ENCODE results near the gene DHDH. TPM values are rescaled to one million over a fixed set of nuclear protein-coding genes. Genes with fewer than 3 reads are reported as not detected.

Gene DHDH
- total RNA-seq, 1 experiment from 2014 or later, result 1.6 TPM

DNA sequence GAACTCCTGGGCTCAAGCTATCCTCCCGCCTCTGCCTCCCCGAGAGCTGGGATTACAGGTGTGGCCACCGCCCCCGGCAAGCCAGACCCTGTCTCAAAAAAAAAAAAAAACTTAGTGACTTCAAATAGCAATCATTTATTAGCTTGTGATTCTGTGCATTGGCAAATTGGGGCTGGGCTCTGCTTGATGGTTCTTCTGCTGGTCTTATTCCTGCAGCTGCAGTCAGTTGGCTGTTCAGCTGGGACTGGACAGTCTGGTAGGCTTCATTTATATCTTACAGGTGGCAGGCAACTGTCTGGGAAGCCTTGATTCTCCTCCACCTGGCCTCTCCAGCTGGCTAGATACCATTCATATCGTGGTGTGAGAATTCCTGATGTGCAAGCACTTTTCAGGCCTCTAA is 7.4 kb downstream of the DHDH start:
- in situ Hi-C loops (cut with HindIII; ENCODE audit: low pct_unique_long_range_greater_than_20kb, low sequenced_read_pairs), result no loop called here
- DNase-seq (ENCODE audit: low read depth), result no peak

DNA sequence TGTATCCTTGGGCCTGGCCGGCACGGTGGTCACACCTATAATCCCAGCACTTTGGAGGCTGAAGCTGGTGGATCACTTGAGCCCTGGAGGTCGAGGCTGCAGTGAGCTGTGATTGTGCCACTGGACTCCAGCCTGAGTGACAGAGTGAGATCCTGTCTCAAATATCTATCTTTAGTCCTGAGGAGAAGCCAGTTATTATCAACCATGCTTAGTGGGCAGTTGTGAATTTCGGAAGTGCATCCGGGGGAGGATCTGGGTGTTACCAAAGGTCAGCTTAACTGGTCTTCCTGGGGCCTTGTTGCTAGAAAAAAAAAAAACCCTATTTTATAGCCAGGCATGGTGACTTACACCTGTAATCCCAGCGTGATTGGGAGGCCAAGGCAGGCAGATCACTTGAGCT is 9.6 kb downstream of the DHDH start:
- in situ Hi-C loops (cut with HindIII; ENCODE audit: low pct_unique_long_range_greater_than_20kb, low sequenced_read_pairs), result no loop called here
- no peak for DNase-seq (ENCODE audit: low read depth)

DNA sequence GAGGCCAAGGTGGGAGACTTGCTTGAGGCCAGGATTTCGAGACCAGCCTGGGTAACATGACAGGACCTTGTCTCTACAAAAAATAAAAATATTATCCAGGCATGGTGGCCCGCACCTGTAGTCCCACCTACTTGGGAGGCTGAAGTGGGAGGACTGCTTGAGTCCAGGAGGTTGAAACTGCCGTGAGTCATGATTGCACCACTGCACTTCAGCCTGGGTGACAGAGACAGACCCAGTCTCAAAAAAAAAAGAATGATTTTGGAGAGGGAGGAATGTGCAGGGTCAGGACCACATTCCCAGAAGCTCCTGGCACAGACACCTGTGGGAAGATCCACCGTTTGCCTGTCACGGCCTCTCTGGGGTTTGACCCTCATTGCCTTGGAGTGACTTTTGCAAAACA is 11.9 kb downstream of the DHDH start:
- in situ Hi-C loops (cut with HindIII; ENCODE audit: low pct_unique_long_range_greater_than_20kb, low sequenced_read_pairs), result no loop called here
- DNase-seq (ENCODE audit: low read depth), result no peak

DNA sequence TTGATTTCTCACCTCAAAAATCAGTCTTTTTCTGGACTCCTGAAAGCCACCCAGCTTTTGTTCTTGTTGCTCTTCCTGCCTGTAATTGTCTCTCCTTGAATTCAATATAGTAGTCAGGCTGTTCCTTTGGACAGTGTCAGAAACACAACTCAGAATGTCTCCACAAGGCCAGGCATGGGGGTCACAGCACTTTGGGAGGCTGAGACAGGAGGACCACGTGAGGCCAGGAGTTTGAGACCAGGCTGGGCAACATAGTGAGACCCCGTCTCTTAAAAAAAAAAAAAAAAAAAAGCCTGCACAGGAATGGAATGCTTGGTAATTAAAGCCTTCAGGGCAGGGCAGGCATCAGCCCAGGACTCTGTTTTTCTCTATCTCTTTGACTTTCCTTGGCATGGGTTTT is 12.3 kb downstream of the DHDH start:
- in situ Hi-C loops (cut with HindIII; ENCODE audit: low pct_unique_long_range_greater_than_20kb, low sequenced_read_pairs), result no loop called here
- DNase-seq (ENCODE audit: low read depth), result no peak

DNA sequence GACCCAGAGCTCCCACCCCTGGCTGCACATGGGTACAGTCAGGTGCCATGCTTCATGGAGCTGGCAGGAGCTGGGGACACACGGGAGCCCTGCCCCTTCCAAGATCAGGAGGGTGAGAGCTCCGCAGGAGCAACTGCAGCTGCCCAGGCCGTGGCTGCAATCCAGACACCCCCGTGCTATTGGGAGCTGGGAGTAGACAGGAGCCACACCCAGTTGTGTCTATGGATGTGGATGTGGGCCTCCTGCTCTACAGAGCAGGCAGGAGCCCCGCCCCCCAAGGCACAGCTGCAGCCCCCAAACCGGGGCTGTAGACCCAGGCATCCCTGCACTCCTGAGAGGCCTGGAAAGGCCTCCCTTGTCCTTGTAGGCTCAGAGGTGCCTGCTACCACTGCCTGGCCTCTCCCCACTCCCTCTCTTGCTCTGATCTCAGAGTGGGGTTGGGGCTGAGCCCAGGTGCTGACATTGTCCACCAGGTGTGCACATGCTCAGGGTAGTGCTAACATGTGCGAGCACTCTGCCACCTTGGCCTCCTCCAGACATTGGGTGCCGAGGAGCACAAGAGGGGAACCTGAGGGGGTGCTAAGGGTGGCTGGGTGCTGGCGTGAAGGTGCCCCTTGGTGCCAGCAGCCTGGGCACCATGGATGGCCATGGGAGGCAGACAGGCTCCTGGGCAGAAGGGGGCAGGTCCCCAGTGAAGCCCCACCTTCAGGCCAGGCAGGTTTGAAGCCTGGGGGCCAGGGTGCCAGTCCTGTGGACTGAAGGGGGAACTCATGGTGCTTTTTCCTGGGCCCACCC is 13.2 kb downstream of the DHDH start:
- no peak for DNase-seq (ENCODE audit: low read depth)
- in situ Hi-C loops (cut with HindIII; ENCODE audit: low pct_unique_long_range_greater_than_20kb, low sequenced_read_pairs), result no loop called here

DNA sequence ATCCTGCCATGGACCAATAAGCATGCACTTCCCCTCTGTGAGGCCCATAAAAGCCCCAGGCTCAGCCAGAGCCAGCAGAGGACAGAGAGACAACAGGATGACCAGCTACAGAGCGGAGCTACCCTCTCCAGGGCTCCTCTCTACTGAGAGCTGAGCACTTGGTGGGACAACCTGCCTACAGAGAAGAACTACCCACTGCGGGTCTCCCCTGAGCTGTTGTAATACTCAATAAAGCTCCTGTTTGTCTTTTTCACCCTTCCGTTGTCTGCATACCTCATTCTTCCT is 13.7 kb downstream of the DHDH start:
- in situ Hi-C loops (cut with HindIII; ENCODE audit: low pct_unique_long_range_greater_than_20kb, low sequenced_read_pairs), result no loop called here

DNA sequence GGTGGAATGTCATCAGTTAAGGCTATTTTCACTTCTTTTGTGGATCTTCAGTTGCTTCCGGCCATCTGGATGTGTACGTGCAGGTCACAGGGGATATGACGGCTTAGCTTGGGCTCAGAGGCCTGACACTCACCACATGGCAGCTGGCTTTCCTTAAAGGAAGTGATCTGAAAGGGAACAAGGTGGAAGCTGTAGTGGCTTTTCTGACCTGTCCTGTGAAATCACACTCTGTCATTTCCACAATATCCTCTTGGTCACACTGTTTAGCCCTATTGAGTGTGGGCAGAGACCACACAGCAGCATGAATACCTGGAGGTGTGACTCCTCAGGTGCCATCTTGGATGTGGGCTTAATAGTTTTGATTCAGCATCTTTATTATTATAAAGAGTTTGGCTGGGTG is 16.7 kb downstream of the DHDH start:
- in situ Hi-C loops (cut with HindIII; ENCODE audit: low pct_unique_long_range_greater_than_20kb, low sequenced_read_pairs), result no loop called here
- DNase-seq (ENCODE audit: low read depth), result no peak

More for the DNA sequence above, 13.7 kb downstream of the DHDH start:
- DNase-seq (ENCODE audit: low read depth), result no peak

DNA sequence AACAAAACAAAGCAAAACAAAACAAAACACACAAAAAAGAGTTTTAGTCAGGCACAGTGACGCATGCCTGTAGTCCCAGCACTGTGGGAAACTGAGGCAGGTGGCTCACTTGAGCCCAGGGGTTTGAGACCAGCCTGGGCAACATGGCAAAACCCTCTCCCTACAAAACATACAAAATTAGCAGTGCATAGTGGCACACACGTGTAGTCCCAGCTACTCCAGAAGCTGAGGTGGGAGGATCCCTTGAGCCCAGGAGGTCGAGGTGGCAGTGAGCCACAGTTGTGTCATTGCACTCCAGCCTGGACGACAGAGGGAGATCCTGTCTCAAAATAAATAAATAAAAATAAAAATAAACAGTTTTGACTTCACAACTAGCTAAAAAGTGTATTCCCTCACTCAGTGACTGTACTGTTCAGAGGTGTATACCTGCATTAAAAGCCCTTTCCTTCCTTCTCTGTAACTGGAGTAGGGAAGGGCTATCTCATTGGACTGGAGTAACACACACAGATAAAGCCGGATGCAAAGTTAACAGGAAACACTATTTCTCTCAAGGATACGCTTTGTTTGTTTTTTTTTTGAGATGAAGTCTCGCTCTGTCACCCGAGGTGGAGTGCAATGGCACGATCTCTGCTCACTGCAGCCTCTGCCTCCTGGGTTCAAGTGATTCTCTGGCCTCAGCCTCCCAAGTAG is 17.5 kb downstream of the DHDH start:
- in situ Hi-C loops (cut with HindIII; ENCODE audit: low pct_unique_long_range_greater_than_20kb, low sequenced_read_pairs), result no loop called here
- peak; percentile 28 for DNase-seq (ENCODE audit: low read depth)

DNA sequence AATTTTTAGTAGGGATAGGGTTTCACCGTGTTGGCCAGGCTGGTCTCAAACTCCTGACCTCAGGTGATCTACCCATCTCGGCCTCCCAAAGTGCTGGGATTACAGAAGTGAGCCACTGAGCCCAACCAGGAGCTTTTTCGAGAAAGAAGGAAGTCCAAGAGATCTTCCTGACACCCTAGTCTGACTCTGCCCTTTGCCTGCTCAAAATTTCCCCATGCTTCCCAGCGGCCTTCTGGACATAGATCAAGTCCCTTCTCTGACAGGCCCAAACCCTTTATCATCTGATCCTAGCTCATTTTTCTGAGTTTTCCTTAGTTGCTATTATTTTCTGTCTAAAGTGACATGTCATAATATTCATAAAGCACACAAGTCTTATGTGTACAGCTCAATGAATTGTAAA is 19.6 kb downstream of the DHDH start:
- in situ Hi-C loops (cut with HindIII; ENCODE audit: low pct_unique_long_range_greater_than_20kb, low sequenced_read_pairs), result no loop called here
- no peak for DNase-seq (ENCODE audit: low read depth)

DNA sequence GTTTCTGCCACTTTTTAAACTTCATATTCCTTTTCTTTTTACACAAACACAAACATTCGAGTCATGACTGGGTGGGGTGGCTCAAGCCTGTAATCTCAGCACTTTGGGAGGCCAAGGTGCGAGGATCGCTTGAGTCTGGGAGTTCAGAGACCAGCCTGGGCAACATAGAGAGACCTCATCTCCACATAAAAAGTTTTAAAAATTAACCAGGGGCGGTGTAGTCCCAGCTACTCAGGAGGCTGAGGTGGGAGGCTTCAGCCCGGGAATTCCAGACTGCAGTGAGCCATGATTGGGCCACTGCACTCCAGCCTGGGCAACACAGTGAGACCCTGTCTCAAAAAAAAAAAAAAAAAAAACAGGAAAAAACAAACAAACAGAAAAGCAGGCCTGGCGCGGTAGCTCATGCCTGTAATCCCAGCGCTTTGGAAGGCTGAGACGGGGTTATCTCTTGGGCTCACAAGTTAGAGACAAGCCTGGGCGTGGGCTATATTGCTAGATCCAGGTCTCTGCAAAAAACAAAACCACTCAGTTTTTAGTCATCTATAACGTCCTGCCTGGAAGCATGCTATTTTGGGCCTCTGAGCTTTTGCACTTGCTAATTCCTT is 20.6 kb downstream of the DHDH start:
- in situ Hi-C loops (cut with HindIII; ENCODE audit: low pct_unique_long_range_greater_than_20kb, low sequenced_read_pairs), result no loop called here

DNA sequence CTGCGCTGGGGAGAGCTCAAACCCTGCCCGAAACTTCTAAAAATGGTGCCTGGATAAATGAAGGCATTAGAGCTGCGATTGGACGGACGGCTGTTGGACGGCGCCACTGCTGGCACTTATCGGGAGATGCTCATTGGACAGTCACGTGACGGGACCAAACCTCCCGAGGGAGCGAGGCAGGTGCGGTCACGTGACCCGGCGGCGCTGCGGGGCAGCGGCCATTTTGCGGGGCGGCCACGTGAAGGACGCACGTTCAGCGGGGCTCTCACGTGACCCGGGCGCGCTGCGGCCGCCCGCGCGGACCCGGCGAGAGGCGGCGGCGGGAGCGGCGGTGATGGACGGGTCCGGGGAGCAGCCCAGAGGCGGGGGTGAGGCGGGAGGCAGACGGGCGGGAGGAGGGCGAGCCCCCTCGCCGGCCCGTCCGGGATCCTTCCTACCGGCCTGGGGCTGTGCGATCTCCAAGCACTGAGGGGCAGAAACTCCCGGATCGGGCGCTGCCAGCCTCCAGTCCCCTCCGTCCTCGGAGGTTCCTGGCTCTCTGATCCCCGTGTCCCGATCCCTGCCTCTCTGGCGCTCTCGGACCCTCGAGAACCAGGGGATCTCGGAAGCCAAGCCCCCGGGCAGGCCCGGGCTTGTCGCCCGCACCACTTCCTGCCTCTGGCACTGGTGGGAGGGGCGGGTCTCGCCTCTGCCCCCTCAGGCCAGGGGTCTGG is 21.3 kb downstream of the DHDH start, which contains the start of gene BAX:
TSS of gene BAX (plus strand) at position 281 of the 713 bp plus-strand sequence. CDS start at position 335, 54 bp downstream.
- in situ Hi-C loops (cut with HindIII; ENCODE audit: low pct_unique_long_range_greater_than_20kb, low sequenced_read_pairs), result no loop called here
- peak; percentile 96 for DNase-seq (ENCODE audit: low read depth)

More for the DNA sequence above, 20.6 kb downstream of the DHDH start:
- DNase-seq (ENCODE audit: low read depth), result no peak

DNA sequence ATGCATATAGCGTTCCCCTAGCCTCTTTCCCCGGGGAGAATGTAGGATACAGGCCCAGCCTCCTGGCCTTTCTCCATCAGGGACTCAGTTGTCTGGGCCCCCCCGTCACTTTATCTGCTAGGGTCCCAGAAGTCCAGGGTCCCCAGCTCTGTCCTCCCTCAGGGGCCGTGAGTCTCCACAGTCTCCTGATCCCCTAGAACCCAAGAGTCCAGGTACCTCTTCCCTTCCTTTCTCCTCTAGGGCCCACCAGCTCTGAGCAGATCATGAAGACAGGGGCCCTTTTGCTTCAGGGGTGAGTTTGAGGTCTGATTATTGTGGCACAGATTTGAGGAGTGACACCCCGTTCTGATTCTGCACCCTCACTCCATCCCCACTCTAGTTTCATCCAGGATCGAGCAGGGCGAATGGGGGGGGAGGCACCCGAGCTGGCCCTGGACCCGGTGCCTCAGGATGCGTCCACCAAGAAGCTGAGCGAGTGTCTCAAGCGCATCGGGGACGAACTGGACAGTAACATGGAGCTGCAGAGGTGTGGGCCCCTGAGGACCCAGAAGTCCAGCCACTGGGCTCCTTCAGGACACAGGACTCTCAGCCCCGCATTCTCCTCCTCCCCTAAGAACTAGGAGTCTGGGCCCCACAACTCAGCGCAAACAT is 21.9 kb downstream of the DHDH start:
- in situ Hi-C loops (cut with HindIII; ENCODE audit: low pct_unique_long_range_greater_than_20kb, low sequenced_read_pairs), result no loop called here

DNA sequence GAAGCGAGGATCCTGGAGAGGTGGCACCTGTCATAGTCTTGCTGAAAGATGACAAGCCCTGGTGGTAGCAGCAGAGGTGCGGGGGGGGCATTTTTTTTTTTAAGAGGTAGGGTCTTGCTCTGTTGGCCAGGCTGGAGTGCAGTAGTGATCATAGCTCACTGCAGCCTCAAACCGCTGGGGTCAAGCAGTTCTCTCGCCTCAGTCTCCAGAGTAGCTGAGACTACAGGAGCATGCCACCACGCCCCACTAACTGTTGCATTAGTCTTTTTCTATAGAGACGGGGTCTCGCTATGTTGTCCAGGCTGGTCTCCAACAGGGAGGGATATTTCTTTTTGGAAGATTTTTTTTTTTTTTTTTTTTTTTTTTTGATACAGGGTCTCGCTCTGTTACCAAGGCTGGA is 24.5 kb downstream of the DHDH start:
- in situ Hi-C loops (cut with HindIII; ENCODE audit: low pct_unique_long_range_greater_than_20kb, low sequenced_read_pairs), result no loop called here
- no peak for DNase-seq (ENCODE audit: low read depth)

More for the DNA sequence above, 21.9 kb downstream of the DHDH start:
- DNase-seq (ENCODE audit: low read depth), result no peak

DNA sequence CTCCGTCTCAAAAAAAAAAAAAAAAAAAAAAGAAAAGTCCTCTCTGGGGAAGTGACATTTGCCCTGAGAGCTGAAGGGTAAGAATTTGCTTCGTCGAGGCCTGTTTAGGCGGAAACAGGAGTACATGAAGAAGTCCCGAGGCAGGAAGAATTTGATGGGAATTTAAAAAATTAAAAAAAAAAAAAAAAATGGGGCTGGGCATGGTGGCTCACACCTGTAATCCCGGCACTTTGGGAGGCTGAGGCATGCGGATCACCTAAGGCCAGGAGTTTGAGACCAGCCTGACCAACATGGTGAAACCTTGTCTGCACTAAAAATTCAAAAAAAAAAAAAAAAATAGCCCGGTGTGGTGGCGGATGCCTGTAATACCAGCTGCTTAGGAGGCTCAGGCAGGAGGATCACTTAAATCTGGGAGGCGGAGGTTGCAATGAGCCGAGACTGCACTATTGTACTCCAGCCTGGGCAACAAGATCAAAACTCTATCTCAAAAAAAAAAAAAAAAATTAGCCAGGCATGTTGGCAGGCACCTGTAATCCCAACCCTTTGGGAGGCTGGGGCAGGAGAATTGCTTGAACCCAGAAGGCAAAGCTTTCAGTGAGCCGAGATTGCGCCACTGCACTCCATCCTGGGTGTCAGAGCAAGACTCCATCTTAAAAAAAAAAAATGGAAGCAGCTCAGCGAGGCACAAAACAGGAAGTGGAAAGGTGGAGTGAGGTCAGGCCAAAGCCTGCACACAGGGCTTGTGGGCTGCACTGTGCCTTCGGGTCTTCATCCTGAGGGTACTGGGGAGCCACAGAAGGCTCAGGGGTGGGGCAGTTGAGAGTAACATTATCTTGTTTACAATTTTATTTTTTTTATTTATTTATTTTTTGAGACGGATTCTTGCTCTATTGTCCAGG is 26.1 kb downstream of the DHDH start:
- in situ Hi-C loops (cut with HindIII; ENCODE audit: low pct_unique_long_range_greater_than_20kb, low sequenced_read_pairs), result no loop called here

DNA sequence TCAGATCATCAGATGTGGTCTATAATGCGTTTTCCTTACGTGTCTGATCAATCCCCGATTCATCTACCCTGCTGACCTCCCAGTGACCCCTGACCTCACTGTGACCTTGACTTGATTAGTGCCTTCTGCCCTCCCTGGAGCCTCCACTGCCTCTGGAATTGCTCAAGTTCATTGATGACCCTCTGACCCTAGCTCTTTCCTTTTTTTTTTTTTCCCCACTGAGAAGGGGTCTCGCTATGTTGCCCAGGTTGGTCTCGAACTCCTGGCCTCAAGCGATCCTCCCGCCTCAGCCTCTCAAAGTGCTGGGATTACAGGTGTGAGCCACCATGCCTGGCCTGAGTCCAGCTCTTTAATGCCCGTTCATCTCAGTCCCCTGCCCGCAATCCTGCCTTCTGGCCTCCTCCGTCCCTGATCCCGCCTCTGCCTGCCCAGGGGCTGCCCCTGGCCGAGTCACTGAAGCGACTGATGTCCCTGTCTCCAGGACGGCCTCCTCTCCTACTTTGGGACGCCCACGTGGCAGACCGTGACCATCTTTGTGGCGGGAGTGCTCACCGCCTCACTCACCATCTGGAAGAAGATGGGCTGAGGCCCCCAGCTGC is 27.7 kb downstream of the DHDH start:
- DNase-seq (ENCODE audit: low read depth), result peak; percentile 63
- in situ Hi-C loops (cut with HindIII; ENCODE audit: low pct_unique_long_range_greater_than_20kb, low sequenced_read_pairs), result no loop called here

More for the DNA sequence above, 26.1 kb downstream of the DHDH start:
- no peak for DNase-seq (ENCODE audit: low read depth)

DNA sequence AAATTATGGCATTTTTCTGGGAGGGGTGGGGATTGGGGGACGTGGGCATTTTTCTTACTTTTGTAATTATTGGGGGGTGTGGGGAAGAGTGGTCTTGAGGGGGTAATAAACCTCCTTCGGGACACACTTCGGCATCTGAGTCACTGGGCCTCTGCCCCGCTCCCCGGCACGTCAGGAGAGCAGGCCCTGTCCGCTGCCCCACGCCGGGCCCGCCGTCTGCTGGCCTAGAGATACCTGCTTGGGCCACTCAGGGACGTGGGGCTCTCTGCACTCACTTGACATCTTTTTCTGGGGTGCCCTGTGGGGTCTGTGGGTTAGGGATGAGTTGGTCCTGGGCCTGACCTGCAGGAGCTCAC is 28.2 kb downstream of the DHDH start:
- in situ Hi-C loops (cut with HindIII; ENCODE audit: low pct_unique_long_range_greater_than_20kb, low sequenced_read_pairs), result no loop called here

More for the DNA sequence above, 28.2 kb downstream of the DHDH start:
- no peak for DNase-seq (ENCODE audit: low read depth)

All from Caki2 (cell line).